SU-DHL-6 (cell line): ENCODE data around the gene OMA1.

Experiments used
- EZH2phosphoT487 ChIP-seq: fragments of 200-600 bp; sonication (generic), shearing (Covaris generic); conservative IDR thresholded peaks from 2 replicates; pipeline ENCODE4 v1.6.1; 2018; ENCODE audit warnings: mild to moderate bottlenecking, antibody characterized with exemption, low read length, moderate library complexity, mixed read lengths
- TF ChIP-seq, protein P1 (sequence below): fragments of 200-600 bp; sonication (generic); IDR thresholded peaks from one replicate; pipeline ENCODE4 v1.5.1; 2017; ENCODE audit warnings: antibody characterized with exemption, mild to moderate bottlenecking, low read length, moderate library complexity; ENCODE audit not compliant: insufficient read depth, poor library complexity, severe bottlenecking

GRCh38 chr1:58573705-58574591 lies 27.4 kb upstream of the OMA1 start:
- TF ChIP-seq, protein P1, sequence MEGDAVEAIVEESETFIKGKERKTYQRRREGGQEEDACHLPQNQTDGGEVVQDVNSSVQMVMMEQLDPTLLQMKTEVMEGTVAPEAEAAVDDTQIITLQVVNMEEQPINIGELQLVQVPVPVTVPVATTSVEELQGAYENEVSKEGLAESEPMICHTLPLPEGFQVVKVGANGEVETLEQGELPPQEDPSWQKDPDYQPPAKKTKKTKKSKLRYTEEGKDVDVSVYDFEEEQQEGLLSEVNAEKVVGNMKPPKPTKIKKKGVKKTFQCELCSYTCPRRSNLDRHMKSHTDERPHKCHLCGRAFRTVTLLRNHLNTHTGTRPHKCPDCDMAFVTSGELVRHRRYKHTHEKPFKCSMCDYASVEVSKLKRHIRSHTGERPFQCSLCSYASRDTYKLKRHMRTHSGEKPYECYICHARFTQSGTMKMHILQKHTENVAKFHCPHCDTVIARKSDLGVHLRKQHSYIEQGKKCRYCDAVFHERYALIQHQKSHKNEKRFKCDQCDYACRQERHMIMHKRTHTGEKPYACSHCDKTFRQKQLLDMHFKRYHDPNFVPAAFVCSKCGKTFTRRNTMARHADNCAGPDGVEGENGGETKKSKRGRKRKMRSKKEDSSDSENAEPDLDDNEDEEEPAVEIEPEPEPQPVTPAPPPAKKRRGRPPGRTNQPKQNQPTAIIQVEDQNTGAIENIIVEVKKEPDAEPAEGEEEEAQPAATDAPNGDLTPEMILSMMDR: no peak
- TF ChIP-seq EZH2phosphoT487: no peak
